GM23338 (cell line): ENCODE measurements around the gene ARF3. TPM values are rescaled to one million over a fixed set of nuclear protein-coding genes. Genes with fewer than 3 reads are reported as not detected.

Experiments
- ATAC-seq: fragments of 200-7000 bp; cut with Tn5 transposase; 3 replicates; pipeline ENCODE4 v1.9.1; 2020
- DNase-seq: peaks from one replicate; pipeline ENCODE4 v3.0.0-alpha.2; 2015; ENCODE audit warnings: low spot score
- H2AFZ ChIP-seq: fragments of 200-600 bp; sonication (generic); 2 replicates; pipeline ENCODE4 v1.8.0; 2016; ENCODE audit warnings: antibody characterized with exemption, mild to moderate bottlenecking, moderate library complexity
- H3F3A ChIP-seq: fragments of 200-600 bp; sonication (generic); replicated peaks from 2 replicates; pipeline ENCODE4 v1.8.0; 2017; ENCODE audit warnings: antibody characterized with exemption, mixed run types, low read depth
- H3K27ac ChIP-seq: fragments of 200-600 bp; sonication (generic); 2 replicates; pipeline ENCODE4 v1.6.1; 2016; ENCODE audit warnings: low read depth
- H3K27me3 ChIP-seq: fragments of 200-600 bp; sonication (generic); 2 replicates; pipeline ENCODE4 v1.8.0; 2016; ENCODE audit warnings: mild to moderate bottlenecking, mixed run types, moderate library complexity; ENCODE audit not compliant: insufficient read depth
- H3K36me3 ChIP-seq: fragments of 200-600 bp; sonication (generic); 2 replicates; pipeline ENCODE4 v1.8.0; 2016; ENCODE audit warnings: mild to moderate bottlenecking; ENCODE audit not compliant: insufficient read depth
- H3K4me1 ChIP-seq: fragments of 200-600 bp; sonication (generic); 2 replicates; pipeline ENCODE4 v1.8.0; 2016; ENCODE audit warnings: mild to moderate bottlenecking, moderate library complexity; ENCODE audit not compliant: insufficient read depth
- H3K4me2 ChIP-seq: fragments of 200-600 bp; sonication (generic); 2 replicates; pipeline ENCODE4 v1.7.1; 2017; ENCODE audit warnings: mixed run types
- H3K4me3 ChIP-seq: fragments of 200-600 bp; sonication (generic); 2 replicates; pipeline ENCODE4 v1.6.1; 2016; ENCODE audit warnings: mixed run types
- H3K79me2 ChIP-seq: fragments of 200-600 bp; sonication (generic); replicated peaks from 2 replicates; pipeline ENCODE4 v1.8.0; 2017; ENCODE audit warnings: mild to moderate bottlenecking; ENCODE audit not compliant: insufficient read depth
- H3K9me2 ChIP-seq: fragments of 200-600 bp; sonication (generic); 2 replicates; pipeline ENCODE4 v1.8.0; 2017; ENCODE audit not compliant: insufficient read depth
- H4K20me1 ChIP-seq: fragments of 200-600 bp; sonication (generic); replicated peaks from 2 replicates; pipeline ENCODE4 v1.8.0; 2017; ENCODE audit warnings: mild to moderate bottlenecking; ENCODE audit not compliant: insufficient read depth
- H3K27ac Mint-ChIP-seq: 2 replicates; pipeline ENCODE4 v1.8.0; 2020; ENCODE audit warnings: inconsistent platforms, mild to moderate bottlenecking, moderate library complexity, mixed read lengths
- H3K27me3 Mint-ChIP-seq: 3 replicates; pipeline ENCODE4 v1.8.0; 2022; ENCODE audit warnings: low read depth, mild to moderate bottlenecking, moderate library complexity, mixed read lengths, inconsistent platforms; ENCODE audit not compliant: insufficient read depth, poor library complexity
- H3K36me3 Mint-ChIP-seq: 3 replicates; pipeline ENCODE4 v1.8.0; 2021; ENCODE audit warnings: low read depth, mild to moderate bottlenecking, inconsistent platforms, moderate library complexity, mixed read lengths
- H3K4me1 Mint-ChIP-seq: 3 replicates; pipeline ENCODE4 v1.8.0; 2020; ENCODE audit warnings: mild to moderate bottlenecking, inconsistent platforms, mixed read lengths
- H3K4me3 Mint-ChIP-seq: 3 replicates; pipeline ENCODE4 v1.8.0; 2021; ENCODE audit warnings: moderate library complexity, mild to moderate bottlenecking, inconsistent platforms, mixed read lengths
- H3K9me3 Mint-ChIP-seq: 3 replicates; pipeline ENCODE4 v1.8.0; 2020; ENCODE audit warnings: moderate library complexity, mild to moderate bottlenecking, inconsistent platforms, mixed read lengths
- CREB1 ChIP-seq: fragments of 250-450 bp; sonication (Bioruptor Pico); IDR thresholded peaks from 2 replicates; pipeline ENCODE4 v1.5.0; 2020; ENCODE audit warnings: low read depth, mild to moderate bottlenecking, moderate library complexity
- EZH2 ChIP-seq: fragments of 200-600 bp; sonication (generic); IDR thresholded peaks from one replicate; pipeline ENCODE4 v1.8.0; 2017; ENCODE audit warnings: antibody characterized with exemption, mild to moderate bottlenecking, low read depth; ENCODE audit not compliant: unreplicated experiment
- EZH2phosphoT487 ChIP-seq: fragments of 200-600 bp; sonication (generic); IDR thresholded peaks from one replicate; pipeline ENCODE4 v1.8.1; 2018; ENCODE audit warnings: antibody characterized with exemption; ENCODE audit not compliant: unreplicated experiment
- JUNB ChIP-seq: IDR thresholded peaks from one replicate; pipeline ENCODE4 v1.6.1; 2016; ENCODE audit warnings: antibody characterized with exemption; ENCODE audit not compliant: unreplicated experiment
- NANOG ChIP-seq: IDR thresholded peaks from 2 replicates; pipeline ENCODE4 v1.6.1; 2016; ENCODE audit warnings: antibody characterized with exemption, borderline replicate concordance
- POLR2AphosphoS5 ChIP-seq: IDR thresholded peaks from 2 replicates; pipeline ENCODE4 v1.6.1; 2016; ENCODE audit warnings: antibody characterized with exemption, low read depth
- STAT1 ChIP-seq: IDR thresholded peaks from one replicate; pipeline ENCODE4 v1.6.1; 2016; ENCODE audit warnings: antibody characterized with exemption; ENCODE audit not compliant: unreplicated experiment
- ZNF114 ChIP-seq: fragments of 250-450 bp; sonication (Bioruptor Pico); IDR thresholded peaks from 2 replicates; pipeline ENCODE4 v1.5.0; 2020; ENCODE audit warnings: mild to moderate bottlenecking, moderate library complexity
- ZNF331 ChIP-seq: fragments of 250-450 bp; sonication (Bioruptor Pico); IDR thresholded peaks from 2 replicates; pipeline ENCODE4 v1.5.0; 2020; ENCODE audit warnings: low read depth, mild to moderate bottlenecking, moderate library complexity
- polyA plus RNA-seq: library from polyadenylated mRNA; unstranded; fragments of >200 nt; fragmentation: Nextera tagmentation; extraction: Ambion mirVana; gene quantifications from 2 replicates; pipeline ENCODE4 v1.2.1, GENCODE V29; 2016
- total RNA-seq: library from RNA; depleted of rRNA; stranded (reverse); fragments of >200 nt; shearing (Covaris generic); gene quantifications from 2 replicates; pipeline ENCODE4 v1.2.3, GENCODE V29; 2014
- TF ChIP-seq, protein P1 (sequence below): fragments of 250-450 bp; sonication (Bioruptor Pico); IDR thresholded peaks from 2 replicates; pipeline ENCODE4 v1.5.0; 2020; ENCODE audit warnings: mild to moderate bottlenecking, moderate library complexity
- TF ChIP-seq, protein P2 (sequence below): IDR thresholded peaks from one replicate; pipeline ENCODE4 v1.6.1; 2018; ENCODE audit warnings: antibody characterized with exemption; ENCODE audit not compliant: unreplicated experiment
- TF ChIP-seq, protein P3 (sequence below), 2 experiments: fragments of 200-600 bp in 1 of 2; sonication (generic) in 1 of 2; conservative IDR thresholded peaks; 2 replicates each; pipeline versions ENCODE4 v1.5.1 to v1.6.1; 2016 to 2017; ENCODE audit warnings: antibody characterized with exemption in 2 of 2, low read depth in 2 of 2, mild to moderate bottlenecking in 2 of 2, moderate library complexity in 1 of 2
- TF ChIP-seq, protein P4 (sequence below): IDR thresholded peaks from 2 replicates; pipeline ENCODE4 v1.6.1; 2016; ENCODE audit warnings: antibody characterized with exemption

Gene ARF3
- total and polyA plus RNA-seq, 2 experiments from 2014 or later: 53.9 to 125 TPM

DNA sequence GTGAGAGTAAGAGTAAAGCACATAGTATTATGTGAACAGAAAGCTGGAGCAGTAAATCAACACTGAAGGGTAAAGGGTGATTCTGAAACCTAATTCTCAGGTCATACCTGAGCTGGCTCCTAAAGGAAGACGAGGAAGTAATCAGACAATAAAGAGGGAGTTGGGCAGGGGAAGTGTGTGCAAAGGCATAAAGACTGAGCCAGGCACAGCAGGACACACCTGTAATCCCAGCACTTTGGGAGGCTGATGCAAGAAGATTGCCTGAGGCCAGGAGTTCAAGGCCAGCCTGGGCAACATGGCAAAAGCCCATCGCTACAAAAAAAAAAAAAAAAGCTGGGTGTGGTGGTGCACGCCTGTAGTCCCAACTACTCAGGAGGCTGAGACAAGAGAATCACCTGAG is 9.6 kb downstream of the ARF3 start:
- H3F3A ChIP-seq: no peaks in the 10 kb centered on the region
- peaks cover 99% of the 10 kb centered on the region for H3K79me2 ChIP-seq
- peaks cover 3% of the 10 kb centered on the region; the same call in 1 of the 2 replicates for H3K36me3 ChIP-seq
- H3K4me1 ChIP-seq: no peaks in the 10 kb centered on the region; the same call in 1 of the 2 replicates
- peaks cover 64% of the 10 kb centered on the region for H4K20me1 ChIP-seq
- TF ChIP-seq JUNB (no peak), ZNF114 (CRISPR knock-in tag) (no peak), ZNF331 (CRISPR knock-in tag) (no peak), NANOG (no peak), POLR2AphosphoS5 (no peak), EZH2phosphoT487 (no peak), STAT1 (no peak), EZH2 (no peak), CREB1 (no peak)
- TF ChIP-seq, protein P1, sequence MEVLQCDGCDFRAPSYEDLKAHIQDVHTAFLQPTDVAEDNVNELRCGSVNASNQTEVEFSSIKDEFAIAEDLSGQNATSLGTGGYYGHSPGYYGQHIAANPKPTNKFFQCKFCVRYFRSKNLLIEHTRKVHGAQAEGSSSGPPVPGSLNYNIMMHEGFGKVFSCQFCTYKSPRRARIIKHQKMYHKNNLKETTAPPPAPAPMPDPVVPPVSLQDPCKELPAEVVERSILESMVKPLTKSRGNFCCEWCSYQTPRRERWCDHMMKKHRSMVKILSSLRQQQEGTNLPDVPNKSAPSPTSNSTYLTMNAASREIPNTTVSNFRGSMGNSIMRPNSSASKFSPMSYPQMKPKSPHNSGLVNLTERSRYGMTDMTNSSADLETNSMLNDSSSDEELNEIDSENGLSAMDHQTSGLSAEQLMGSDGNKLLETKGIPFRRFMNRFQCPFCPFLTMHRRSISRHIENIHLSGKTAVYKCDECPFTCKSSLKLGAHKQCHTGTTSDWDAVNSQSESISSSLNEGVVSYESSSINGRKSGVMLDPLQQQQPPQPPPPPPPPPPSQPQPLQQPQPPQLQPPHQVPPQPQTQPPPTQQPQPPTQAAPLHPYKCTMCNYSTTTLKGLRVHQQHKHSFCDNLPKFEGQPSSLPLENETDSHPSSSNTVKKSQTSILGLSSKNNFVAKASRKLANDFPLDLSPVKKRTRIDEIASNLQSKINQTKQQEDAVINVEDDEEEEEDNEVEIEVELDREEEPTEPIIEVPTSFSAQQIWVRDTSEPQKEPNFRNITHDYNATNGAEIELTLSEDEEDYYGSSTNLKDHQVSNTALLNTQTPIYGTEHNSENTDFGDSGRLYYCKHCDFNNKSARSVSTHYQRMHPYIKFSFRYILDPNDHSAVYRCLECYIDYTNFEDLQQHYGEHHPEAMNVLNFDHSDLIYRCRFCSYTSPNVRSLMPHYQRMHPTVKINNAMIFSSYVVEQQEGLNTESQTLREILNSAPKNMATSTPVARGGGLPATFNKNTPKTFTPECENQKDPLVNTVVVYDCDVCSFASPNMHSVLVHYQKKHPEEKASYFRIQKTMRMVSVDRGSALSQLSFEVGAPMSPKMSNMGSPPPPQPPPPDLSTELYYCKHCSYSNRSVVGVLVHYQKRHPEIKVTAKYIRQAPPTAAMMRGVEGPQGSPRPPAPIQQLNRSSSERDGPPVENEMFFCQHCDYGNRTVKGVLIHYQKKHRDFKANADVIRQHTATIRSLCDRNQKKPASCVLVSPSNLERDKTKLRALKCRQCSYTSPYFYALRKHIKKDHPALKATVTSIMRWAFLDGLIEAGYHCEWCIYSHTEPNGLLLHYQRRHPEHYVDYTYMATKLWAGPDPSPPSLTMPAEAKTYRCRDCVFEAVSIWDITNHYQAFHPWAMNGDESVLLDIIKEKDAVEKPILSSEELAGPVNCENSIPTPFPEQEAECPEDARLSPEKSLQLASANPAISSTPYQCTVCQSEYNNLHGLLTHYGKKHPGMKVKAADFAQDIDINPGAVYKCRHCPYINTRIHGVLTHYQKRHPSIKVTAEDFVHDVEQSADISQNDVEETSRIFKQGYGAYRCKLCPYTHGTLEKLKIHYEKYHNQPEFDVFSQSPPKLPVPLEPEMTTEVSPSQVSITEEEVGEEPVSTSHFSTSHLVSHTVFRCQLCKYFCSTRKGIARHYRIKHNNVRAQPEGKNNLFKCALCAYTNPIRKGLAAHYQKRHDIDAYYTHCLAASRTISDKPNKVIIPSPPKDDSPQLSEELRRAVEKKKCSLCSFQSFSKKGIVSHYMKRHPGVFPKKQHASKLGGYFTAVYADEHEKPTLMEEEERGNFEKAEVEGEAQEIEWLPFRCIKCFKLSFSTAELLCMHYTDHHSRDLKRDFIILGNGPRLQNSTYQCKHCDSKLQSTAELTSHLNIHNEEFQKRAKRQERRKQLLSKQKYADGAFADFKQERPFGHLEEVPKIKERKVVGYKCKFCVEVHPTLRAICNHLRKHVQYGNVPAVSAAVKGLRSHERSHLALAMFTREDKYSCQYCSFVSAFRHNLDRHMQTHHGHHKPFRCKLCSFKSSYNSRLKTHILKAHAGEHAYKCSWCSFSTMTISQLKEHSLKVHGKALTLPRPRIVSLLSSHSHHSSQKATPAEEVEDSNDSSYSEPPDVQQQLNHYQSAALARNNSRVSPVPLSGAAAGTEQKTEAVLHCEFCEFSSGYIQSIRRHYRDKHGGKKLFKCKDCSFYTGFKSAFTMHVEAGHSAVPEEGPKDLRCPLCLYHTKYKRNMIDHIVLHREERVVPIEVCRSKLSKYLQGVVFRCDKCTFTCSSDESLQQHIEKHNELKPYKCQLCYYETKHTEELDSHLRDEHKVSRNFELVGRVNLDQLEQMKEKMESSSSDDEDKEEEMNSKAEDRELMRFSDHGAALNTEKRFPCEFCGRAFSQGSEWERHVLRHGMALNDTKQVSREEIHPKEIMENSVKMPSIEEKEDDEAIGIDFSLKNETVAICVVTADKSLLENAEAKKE (CRISPR knock-in tag): no peak
- TF ChIP-seq, protein P2, sequence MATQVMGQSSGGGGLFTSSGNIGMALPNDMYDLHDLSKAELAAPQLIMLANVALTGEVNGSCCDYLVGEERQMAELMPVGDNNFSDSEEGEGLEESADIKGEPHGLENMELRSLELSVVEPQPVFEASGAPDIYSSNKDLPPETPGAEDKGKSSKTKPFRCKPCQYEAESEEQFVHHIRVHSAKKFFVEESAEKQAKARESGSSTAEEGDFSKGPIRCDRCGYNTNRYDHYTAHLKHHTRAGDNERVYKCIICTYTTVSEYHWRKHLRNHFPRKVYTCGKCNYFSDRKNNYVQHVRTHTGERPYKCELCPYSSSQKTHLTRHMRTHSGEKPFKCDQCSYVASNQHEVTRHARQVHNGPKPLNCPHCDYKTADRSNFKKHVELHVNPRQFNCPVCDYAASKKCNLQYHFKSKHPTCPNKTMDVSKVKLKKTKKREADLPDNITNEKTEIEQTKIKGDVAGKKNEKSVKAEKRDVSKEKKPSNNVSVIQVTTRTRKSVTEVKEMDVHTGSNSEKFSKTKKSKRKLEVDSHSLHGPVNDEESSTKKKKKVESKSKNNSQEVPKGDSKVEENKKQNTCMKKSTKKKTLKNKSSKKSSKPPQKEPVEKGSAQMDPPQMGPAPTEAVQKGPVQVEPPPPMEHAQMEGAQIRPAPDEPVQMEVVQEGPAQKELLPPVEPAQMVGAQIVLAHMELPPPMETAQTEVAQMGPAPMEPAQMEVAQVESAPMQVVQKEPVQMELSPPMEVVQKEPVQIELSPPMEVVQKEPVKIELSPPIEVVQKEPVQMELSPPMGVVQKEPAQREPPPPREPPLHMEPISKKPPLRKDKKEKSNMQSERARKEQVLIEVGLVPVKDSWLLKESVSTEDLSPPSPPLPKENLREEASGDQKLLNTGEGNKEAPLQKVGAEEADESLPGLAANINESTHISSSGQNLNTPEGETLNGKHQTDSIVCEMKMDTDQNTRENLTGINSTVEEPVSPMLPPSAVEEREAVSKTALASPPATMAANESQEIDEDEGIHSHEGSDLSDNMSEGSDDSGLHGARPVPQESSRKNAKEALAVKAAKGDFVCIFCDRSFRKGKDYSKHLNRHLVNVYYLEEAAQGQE: no peak
- TF ChIP-seq, protein P3, sequence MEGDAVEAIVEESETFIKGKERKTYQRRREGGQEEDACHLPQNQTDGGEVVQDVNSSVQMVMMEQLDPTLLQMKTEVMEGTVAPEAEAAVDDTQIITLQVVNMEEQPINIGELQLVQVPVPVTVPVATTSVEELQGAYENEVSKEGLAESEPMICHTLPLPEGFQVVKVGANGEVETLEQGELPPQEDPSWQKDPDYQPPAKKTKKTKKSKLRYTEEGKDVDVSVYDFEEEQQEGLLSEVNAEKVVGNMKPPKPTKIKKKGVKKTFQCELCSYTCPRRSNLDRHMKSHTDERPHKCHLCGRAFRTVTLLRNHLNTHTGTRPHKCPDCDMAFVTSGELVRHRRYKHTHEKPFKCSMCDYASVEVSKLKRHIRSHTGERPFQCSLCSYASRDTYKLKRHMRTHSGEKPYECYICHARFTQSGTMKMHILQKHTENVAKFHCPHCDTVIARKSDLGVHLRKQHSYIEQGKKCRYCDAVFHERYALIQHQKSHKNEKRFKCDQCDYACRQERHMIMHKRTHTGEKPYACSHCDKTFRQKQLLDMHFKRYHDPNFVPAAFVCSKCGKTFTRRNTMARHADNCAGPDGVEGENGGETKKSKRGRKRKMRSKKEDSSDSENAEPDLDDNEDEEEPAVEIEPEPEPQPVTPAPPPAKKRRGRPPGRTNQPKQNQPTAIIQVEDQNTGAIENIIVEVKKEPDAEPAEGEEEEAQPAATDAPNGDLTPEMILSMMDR (conservative IDR thresholded peaks at IDR 0.05; ENCODE audit: low read depth in 2 of 2): no peak
- TF ChIP-seq, protein P4, sequence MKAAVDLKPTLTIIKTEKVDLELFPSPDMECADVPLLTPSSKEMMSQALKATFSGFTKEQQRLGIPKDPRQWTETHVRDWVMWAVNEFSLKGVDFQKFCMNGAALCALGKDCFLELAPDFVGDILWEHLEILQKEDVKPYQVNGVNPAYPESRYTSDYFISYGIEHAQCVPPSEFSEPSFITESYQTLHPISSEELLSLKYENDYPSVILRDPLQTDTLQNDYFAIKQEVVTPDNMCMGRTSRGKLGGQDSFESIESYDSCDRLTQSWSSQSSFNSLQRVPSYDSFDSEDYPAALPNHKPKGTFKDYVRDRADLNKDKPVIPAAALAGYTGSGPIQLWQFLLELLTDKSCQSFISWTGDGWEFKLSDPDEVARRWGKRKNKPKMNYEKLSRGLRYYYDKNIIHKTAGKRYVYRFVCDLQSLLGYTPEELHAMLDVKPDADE: no peak
- ATAC-seq (peak; percentile 37; the same call in 1 of the 3 replicates), DNase-seq (no peak)
- H3K27ac ChIP-seq: peak overlapping the region; percentile 62; the same call in 1 of the 2 replicates
- no peaks in the 10 kb centered on the region for H3K9me2 ChIP-seq
- no peak overlapping the region for H2AFZ ChIP-seq
- peaks cover 4% of the 10 kb centered on the region for H3K27me3 Mint-ChIP-seq
- peaks cover 8% of the 10 kb centered on the region for H3K4me1 Mint-ChIP-seq
- H3K27ac Mint-ChIP-seq: peak overlapping the region; percentile 38
- H3K4me3 Mint-ChIP-seq: no peak overlapping the region
- H3K36me3 Mint-ChIP-seq: peaks cover 32% of the 10 kb centered on the region; the same call in 2 of the 3 replicates
- H3K9me3 Mint-ChIP-seq: no peaks in the 10 kb centered on the region
- H3K27me3 ChIP-seq: no peaks in the 10 kb centered on the region
- H3K4me2 ChIP-seq: no peak overlapping the region
- no peak overlapping the region for H3K4me3 ChIP-seq
